ENCODE measurements around the gene RPP30. TPM values are rescaled to one million over a fixed set of nuclear protein-coding genes. Genes with fewer than 3 reads are reported as not detected.
A peak's percentile ranks its signal among the peaks of the same experiment; 100 is the strongest.

The RPP30 gene
- 24.9 TPM for total RNA-seq
- long read RNA-seq, transcript RPP30-202 (11 exons, 2,589 nt), result major isoform, 11 of 16 reads
- long read RNA-seq, partial matches to known transcripts, result 0 of 16 reads
- long read RNA-seq, other reads (novel, unspliced or antisense), result 5 of 16 reads

DNA sequence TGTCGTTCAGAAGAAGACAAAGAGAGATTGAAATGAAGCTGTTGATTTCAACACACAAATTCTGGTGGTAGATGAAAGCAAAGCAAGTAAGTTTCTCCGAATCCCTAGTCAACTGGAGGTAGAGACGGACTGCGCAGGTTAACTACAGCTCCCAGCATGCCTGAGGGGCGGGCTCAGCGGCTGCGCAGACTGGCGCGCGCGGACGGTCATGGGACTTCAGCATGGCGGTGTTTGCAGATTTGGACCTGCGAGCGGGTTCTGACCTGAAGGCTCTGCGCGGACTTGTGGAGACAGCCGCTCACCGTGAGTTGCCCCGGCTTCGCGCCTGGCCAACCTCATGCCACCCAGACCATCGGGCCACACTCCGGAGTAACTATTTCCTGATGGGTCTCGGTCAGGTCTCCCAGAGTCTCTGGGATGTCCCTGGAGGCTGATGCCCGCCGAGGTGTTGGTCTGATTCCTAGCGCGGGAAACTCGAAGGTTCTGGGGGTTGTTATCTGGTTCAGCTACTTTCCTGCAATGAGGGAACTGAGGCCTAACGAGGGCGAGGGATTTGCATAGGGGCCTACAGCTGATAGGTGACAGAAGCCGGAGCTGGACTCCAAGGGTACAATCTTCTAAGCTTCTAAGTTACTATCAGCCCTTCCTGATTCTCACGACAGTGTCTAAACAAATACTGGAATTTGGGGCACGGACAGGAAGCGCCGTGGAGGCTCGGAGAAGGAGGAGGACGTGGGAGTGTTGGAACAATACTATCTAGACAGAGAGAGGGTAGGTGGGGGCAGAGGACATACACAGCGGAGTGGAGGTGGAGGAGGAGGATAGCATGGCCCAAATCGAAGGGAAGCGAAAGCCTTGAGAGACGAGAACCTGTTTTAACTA is at the start of gene RPP30:
Gene RPP30 (plus strand): TSS at position 209 of the 882 bp plus-strand sequence. CDS start 13 bp downstream, at position 222.
- peak; percentile 95 for DNase-seq (ENCODE audit: low spot score)
- intact Hi-C loops (cut with DNase I), result no loop called here

DNA sequence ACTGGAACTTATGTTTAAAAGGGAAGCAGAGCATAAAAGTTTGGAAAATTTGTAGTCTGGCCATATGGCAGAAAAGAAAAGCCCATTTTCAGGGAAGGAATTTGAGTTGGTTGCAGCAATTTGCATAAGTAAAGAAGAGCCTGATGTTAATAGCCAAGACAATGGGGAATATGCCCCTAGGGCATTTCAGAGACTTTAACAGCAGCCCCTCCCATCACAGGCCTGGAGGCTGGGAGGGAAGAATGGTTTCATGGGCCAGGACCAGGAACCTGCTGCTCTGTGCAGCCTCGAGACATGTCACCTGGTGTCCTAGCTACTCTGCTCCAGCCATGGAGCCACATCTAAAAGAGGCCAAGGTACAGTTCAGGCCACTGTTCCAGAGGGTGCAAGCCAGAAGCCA is 49.3 kb upstream of the RPP30 start:
- no peak for DNase-seq (ENCODE audit: low spot score)
- intact Hi-C loops (cut with DNase I), result no loop called here

GRCh38 chr10:90832111-90832510 is 39.7 kb upstream of the RPP30 start:
- intact Hi-C loops (cut with DNase I), result no loop called here
- no peak for DNase-seq (ENCODE audit: low spot score)

GRCh38 chr10:90834326-90834725 is 37.4 kb upstream of the RPP30 start:
- DNase-seq (ENCODE audit: low spot score), result no peak
- intact Hi-C loops (cut with DNase I), result no loop called here

DNA sequence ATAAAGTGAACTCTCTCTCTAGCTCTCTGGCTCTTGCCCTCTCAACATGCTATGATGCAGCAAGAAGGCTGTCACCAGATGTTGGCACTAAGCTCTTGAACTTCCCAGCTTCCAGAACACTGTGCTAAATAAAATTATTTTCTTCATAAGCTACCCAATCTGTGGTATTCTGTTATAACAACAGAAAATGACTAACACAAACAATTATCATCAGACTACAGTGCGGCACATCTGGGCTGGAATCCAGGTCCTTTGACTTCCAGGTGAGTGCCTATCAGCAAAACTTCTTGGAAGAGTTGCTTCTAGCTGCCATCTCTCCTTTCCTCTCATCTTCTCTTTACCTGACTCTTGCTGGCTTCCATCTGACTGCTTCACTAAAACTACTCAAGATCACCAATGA is 34.3 kb upstream of the RPP30 start:
- DNase-seq (ENCODE audit: low spot score), result no peak
- intact Hi-C loops (cut with DNase I), result no loop called here

DNA sequence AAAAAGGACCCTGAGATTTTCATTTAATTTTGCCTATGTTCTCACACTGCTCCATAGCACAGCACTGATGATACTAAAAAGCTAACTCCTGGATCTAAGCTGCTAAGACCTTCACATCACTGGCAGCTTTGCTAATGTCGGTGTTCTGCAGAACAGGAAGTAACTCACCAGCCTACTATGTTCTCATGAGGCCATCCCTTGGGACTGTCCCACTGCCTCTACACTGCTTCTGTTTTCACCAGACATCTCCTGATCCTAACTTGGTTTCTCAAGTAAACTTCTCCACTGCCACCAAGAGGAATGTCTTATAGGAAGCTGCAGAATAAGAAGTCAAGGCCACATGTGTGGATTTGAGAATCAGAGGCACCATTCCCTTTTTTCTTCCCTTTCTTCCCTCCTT is 29.0 kb upstream of the RPP30 start:
- intact Hi-C loops (cut with DNase I), result no loop called here

GRCh38 chr10:90845726-90846125 is 26.0 kb upstream of the RPP30 start:
- no peak for DNase-seq (ENCODE audit: low spot score)
- intact Hi-C loops (cut with DNase I), result no loop called here

More for the DNA sequence above, 29.0 kb upstream of the RPP30 start:
- no peak for DNase-seq (ENCODE audit: low spot score)

DNA sequence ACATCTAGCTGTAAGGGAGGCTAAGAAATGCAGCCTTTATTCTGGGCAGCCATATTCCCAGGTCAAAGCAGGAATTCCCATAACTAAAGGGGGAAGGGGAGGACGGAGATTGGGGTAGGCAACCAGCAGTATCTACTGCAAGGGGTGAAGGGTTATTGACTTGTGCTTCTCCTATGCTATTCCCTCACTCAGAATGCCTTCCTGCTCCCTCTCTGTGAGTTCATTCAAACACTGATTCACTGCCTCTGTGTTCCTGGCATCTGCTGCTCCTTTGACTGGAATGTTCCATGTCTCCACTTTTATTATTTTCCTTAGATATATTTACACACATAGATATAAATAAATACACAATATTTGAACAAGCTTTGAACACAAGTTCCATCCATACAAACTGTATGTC is 25.0 kb upstream of the RPP30 start:
- intact Hi-C loops (cut with DNase I), result no loop called here
- no peak for DNase-seq (ENCODE audit: low spot score)

DNA sequence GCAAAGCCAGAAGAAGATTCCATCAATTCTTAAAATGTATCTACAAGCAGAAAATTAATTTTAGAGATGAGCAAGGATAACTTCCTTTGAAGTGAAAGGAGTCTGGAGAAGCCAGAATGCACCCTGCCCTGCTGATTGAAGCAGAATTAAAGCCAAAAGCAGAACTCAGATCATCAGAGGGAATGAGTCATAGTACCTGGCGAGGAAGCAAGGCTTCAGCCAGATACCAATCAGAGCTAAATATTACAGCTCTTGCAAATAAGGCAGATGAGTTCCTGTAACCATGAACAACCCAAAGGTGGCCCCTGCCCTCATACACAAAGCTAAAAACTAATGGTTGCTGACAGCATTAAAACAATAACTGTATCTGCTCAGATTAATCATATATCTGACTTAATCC is 24.3 kb upstream of the RPP30 start:
- intact Hi-C loops (cut with DNase I), result no loop called here
- DNase-seq (ENCODE audit: low spot score), result no peak

- intact Hi-C loops (cut with DNase I), result no loop called here
These were observed 21.6 kb upstream of the RPP30 start for GRCh38 chr10:90849956-90850749.

GRCh38 chr10:90855126-90855525 is 16.6 kb upstream of the RPP30 start:
- no peak for DNase-seq (ENCODE audit: low spot score)
- intact Hi-C loops (cut with DNase I), result no loop called here

More at GRCh38 chr10:90849956-90850749, 21.6 kb upstream of the RPP30 start:
- DNase-seq (ENCODE audit: low spot score), result no peak

DNA sequence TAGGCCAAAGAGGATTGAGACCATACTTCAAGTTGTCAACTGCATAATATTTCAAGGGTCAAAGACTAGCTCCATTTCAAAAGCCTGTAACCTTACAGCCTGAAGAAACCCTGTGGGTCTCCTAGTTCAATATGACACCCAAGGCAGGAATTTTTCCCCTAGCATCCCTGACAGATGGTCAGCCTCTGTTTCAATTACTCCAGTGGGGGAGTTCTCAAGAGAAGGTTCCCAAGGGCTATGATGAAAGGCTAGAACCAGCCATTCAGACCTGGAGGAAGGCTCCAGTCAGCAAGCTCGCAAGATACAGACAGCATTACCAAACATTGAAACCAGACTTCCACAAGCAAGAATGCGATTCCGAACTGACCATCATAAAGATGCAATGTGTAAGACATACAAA is 15.5 kb upstream of the RPP30 start:
- intact Hi-C loops (cut with DNase I), result no loop called here
- DNase-seq (ENCODE audit: low spot score), result no peak

GRCh38 chr10:90856964-90857634 is 14.7 kb upstream of the RPP30 start:
- intact Hi-C loops (cut with DNase I), result no loop called here
- no peak for DNase-seq (ENCODE audit: low spot score)

GRCh38 chr10:90857635-90858460 is 13.9 kb upstream of the RPP30 start, which contains the start of gene HTR7:
Gene HTR7, minus strand, starts transcription at chr10:90858039. Its CDS starts 368 bp downstream, at chr10:90857671.
- intact Hi-C loops (cut with DNase I), result no loop called here
- DNase-seq (ENCODE audit: low spot score), result peak; percentile 79

DNA sequence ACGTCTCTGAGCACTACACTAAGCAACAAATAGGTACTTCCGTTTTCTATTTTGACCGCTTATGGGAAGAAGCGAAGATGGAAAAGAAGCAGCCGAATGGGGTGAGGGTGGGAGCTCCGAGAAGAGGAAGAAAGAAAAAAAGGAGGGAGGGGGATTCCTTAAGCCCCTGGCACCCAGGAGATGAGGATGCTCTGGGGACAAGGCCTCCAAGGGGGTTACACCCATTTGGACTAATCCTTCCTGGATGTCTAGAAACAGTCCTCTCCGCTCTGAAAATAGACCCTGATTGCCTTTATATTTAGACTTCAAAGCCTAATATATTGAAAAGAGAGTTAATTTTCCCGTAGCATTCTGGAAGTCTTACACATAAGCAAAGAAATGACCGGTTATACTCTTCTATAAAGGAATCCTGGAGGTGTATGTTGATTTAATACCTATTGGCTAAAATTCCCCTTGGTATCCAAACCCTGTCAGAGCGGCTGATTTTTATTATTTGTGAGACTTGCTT is 13.3 kb upstream of the RPP30 start:
- intact Hi-C loops (cut with DNase I), result no loop called here
- no peak for DNase-seq (ENCODE audit: low spot score)

- intact Hi-C loops (cut with DNase I), result no loop called here
- no peak for DNase-seq (ENCODE audit: low spot score)
These were observed 12.4 kb upstream of the RPP30 start for GRCh38 chr10:90859321-90859751.

- no peak for DNase-seq (ENCODE audit: low spot score)
- intact Hi-C loops (cut with DNase I), result loop anchor here (5.0 to 10.0 kb wide), 2 partner anchors 108 to 1066 kb away; no protein-coding TSS in a partner anchor
These were observed 11.0 kb upstream of the RPP30 start for GRCh38 chr10:90860790-90861189.

DNA sequence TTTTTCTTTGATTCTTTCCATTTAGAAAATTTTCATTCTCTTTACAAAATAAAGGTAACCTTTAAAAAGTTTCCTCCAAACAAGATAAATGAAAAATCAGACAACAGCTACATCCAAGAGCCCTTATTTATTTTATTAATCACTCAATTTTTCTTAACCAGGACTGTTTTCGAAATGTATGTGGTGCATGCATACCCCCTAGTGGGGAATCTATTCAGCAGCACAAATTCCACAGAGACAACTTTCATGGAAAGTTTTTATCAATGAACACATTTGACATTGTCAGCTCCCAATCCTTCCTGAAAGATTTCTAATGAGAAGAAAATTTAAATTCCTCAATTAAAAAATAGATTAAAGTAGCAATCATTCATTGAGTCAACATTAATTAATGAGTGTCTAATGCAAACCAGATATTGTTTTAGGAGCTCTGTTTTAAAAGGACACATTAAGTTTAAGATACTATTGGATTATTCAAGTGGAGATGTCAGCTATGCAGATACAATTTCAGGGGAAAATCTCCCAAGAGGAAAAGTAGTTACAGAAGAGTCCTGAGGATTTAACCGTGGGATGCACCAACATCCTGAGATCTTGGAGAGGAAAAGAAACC is 8.8 kb upstream of the RPP30 start:
- intact Hi-C loops (cut with DNase I), result loop anchor here (5.0 to 10.0 kb wide), 2 partner anchors 111 to 1068 kb away; no protein-coding TSS in a partner anchor
- DNase-seq (ENCODE audit: low spot score), result no peak
